Thyroid gland (tissue), 4 donors: Measurements from ENCODE around the gene AQP12B.

Experiments used
- CTCF ChIP-seq, 6 experiments: fragments of 200-600 bp in 3 of 6; fragments of 450-650 bp in 3 of 6; sonication (generic) in 3 of 6; IDR thresholded peaks; one replicate each; pipeline ENCODE4 v1.5.1; 2016 to 2019; ENCODE audit warnings: antibody characterized with exemption in 6 of 6, mild to moderate bottlenecking in 2 of 6, inconsistent platforms in 1 of 6, moderate library complexity in 1 of 6
- POLR2A ChIP-seq, 2 donors: fragments of 450-650 bp; IDR thresholded peaks; one replicate each; pipeline ENCODE4 v1.6.1; 2017; ENCODE audit warnings: antibody characterized with exemption in 2 of 2, mild to moderate bottlenecking in 2 of 2, moderate library complexity in 1 of 2

DNA sequence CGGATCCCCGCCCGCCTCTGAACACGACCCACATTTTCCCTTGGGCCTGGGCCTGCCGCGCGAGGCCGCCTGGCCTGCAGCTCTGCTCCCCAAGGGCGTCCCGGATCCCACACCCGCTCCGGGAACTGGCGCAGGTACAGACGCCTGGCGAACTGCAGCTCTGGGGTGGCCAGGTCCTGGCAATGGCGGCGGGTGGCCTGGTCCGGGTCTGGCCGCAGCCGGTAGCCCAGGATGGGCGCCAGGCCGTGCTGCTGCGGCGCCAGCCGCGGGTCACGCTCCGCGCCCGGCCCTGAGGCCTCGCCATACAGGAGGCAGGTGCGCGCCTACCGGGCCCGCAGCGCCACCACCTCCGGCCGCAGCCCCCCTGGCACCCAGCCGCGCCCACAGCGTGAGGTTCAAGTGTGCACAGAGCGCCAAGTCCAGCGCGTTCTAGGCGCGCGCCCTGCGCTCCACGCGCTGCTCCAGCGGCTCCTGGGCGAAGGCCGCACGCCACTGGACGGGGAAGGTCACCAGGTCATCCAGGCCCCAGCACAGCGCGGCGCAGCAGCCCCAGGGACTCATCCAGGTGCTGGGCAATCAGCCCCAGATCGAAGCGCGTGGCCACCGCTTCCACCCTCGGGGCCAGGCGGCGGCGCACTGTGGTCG, 18.5 kb upstream of the AQP12B start:
- TF ChIP-seq CTCF (IDR thresholded peaks at IDR 0.05) (no peak), POLR2A (IDR thresholded peaks at IDR 0.05) (no peak)
